HG03135 (cell line): Measurements from ENCODE around the gene NBAS.
A peak's percentile ranks its signal among the peaks of the same experiment; 100 is the strongest.
"Not testable (repeated sequence)": the region's sequence is repeated elsewhere in the genome, so short reads cannot be mapped to it uniquely, and the experiment has no call there.

Experiments
- ATAC-seq: cut with Tn5 transposase; IDR thresholded peaks from one replicate; pipeline ENCODE4 v1.9.1; 2021; ENCODE audit warnings: mild to moderate bottlenecking, moderate library complexity; ENCODE audit not compliant: unreplicated experiment

Gene NBAS

DNA sequence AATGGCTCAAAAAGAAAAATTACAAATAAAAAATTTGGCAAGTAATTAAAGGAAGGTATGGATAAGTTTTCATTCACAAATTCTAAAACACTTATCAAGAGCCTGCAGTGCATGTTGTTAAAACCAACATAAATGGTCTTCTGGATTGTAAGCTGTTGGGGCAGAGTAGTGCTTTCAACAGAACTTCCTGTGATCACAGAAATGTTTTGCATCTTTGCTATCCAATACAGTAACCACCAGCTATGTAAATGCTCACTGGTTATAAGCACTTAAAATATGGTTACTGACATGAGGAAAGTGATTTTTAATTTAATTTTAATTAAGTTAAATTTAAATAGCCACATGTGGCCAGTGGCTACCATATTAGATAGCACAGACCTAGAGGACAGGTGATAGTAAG, 133.1 kb downstream of the NBAS start:
- ATAC-seq: no peak

DNA sequence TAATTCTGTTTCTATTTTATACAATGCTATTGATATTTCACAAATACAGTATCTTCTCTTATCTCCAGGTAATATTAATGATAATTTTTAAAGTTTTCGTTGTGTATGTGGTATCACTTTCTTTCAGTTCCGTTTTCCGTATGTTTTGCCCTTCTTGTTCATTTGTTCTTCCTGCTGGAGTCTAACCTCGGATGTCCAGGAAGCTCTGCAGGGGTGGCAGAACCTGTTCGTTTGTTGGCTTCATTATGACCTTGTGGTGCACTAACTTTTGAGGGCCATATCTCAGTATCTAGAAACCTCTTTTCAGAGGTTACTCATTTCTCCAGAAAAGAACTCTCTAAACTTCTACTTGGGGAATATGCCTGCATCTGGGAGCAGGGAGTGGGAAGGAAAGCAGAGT, 134.5 kb downstream of the NBAS start:
- no peak for ATAC-seq

DNA sequence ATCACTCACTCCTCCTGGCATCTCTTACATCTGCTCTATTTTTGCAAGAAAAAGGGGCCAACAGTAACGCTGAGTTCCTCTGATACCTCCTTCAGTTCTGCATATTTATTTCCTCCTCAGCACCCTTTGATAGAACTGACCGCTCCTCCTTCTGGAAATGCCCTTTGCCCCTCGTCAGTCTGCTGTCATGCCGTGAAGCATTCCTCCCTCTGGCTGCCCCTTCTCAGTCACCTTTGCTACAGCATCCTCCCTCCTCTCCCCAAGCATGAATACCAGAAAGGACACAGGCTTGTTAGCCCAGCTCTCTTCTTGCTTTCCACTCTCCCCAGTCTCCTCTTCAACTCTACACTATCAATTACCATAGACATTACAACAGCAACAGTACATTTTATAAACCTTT, 135.4 kb downstream of the NBAS start:
- no peak for ATAC-seq

DNA sequence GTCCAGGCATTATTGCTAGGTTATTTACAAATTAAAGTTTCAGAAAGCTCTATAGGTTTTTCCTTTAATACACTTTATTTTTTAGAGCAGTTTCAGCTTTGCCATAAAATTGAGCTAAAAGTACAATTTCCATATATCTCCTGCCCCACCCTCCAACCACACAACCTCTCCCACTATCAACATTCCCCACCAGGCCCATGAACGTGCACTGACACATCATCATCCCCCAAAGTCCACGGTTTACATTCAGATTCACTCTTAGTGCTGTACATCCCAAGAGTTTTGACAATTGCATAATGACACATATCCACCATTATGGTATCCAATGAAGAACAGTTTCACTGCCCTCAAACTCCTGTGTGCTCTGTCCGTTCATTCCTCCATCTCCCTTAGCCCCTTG, 139.4 kb downstream of the NBAS start:
- ATAC-seq: no peak

DNA sequence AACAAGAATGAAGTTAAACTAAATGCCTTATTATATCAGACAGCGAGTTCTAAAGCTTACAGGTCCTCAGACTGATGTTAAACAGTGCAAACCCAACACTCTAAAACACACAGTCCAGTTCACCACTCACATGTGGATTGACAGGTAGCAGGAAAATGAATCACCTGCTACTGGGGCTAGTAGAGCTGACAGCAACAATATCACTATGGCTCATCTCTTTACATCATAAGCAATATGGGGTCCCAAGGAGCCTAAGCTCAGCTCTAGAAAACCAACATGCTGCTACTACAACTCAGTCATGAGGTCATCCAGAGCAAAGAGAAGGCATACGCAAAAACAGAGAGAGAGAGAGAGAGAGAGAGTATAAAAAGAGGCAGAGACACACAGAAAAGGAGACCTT, 145.4 kb downstream of the NBAS start:
- no peak for ATAC-seq

DNA sequence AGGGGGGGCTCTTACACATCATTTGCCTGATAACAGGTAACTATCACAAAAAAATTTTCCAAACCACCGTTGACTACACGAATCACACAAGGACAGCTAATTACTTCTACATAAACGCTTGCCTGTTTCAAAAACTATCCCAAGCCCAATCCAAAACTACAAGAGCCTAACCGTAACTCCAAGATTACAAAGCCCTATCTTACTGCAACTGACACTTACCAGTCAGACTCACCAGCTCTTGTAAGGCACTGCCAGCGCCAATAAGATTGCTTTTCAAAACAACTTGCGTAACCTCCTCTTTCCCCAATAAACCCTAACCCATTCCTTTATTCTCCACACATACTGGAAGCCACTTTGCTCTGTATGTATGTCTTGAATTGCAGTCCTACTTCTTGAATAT, 148.4 kb downstream of the NBAS start:
- no peak for ATAC-seq

DNA sequence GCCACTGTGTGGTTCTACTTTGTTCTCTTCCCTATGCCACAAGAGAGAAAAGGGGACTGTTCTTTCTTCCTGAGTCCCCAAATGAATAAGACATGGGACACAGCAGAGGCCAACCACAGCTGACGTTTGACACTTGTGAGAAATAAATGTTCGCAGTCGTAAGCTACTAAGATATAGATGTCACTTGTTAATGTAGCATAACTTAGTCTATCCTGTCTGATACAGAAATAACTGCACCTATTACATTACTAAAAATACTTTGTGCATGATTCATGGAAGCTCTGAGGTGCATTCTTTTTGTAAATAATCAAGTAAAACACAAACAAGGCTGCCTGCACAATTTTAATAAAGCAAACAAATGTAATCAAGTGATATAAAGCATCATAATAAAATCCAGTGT, 148.8 kb downstream of the NBAS start:
- ATAC-seq: no peak

DNA sequence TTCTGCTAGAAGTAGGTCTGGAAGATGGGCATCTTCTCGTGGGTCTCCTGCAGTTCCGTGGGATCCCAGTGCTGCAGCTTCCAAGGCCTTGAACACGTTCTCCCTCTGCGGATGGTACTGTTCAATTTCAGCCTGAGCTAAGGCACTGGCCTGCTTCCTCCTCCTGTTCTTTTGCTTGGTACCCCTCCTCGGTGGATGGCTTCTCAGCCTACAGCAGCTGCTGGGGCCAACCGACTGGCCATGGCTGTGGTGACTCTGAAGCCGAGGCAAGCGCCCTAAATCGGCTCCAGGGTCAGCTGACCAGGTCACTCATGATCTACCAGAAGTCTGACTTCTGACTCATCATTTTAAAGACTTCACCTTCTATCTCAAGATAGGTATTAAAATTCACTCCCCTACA, 150.2 kb downstream of the NBAS start:
- ATAC-seq: no peak

DNA sequence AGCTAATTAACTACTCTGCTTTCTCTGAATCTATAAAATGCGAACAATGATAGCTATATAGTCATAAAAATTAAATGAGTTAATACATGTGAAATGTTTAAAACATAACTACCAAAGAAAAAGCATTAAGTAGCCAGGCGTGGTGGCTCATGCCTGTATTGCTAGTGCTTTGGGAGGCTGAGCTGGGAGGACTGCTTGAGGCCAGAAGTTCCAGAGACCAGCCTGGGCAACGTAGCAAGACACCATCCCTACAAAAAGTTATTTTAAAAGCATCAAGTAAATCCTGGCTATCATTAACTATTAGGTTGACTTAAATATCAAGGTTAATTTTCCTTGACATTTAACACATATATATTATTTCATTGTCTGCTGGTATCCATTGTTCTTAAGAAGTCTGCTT, 152.4 kb downstream of the NBAS start:
- no peak for ATAC-seq

DNA sequence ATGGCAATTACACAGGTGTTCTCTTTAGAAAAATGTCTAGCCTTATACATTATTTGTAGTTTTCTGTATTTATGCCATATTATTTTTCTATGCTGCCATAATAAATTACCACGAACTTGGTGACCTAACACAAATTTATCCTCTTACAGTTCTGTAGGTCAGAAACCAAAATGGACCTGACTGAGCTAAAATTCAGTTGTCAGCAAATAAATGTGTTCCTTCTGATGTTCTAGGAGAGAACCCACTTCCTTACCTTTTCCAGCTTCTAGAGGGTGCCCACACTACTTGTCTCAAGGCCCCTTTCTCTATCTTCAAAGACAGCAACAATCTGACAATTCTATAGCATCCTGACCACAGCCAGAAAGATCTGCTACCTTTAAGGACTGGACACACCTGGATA, 153.5 kb downstream of the NBAS start:
- ATAC-seq: no peak

DNA sequence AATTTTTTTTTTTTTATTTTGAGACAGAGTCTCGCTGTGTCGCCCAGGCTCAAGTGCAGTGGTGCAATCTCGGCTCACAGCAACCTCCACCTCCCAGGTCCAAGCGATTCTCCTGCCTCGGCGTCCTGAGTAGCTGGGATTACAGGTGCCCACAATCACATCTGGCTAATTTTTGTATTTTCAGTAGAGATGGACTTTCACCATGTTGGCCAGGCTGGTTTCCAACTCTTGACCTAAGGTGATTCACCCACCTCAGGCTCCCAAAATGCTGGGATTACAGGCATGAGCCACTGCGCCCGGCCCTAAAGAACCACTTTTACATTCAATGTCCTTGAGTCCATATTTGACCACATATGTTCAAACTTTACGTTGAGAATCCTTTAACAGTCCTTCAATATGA, 156.6 kb downstream of the NBAS start:
- ATAC-seq: not testable (repeated sequence)

DNA sequence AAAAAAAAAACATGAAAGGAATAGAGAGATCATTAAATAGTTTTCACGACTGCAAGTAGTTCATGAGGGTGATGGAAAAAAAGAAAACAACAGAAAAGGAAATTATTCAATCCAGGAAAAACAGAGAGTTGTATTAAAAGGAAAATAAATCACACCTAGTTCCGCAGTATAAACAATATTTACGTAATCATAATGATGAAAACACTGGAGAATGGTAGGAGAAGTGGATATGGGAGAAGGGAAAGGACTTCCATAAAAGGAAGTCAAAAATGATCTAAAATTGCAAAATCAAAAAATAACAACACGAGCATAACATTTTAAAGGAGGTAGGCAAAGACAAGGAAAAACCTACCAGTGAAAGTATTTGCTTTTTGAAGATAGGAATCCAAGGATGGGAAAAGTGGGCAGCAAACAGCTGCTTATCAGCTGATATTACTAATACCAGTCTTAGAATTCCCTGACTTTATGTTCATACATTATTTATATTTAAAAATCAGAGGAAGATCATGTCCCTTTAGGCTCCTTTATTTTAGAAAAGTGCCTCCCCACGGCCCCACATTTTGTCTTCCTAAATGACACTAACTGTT, 160.8 kb downstream of the NBAS start:
- ATAC-seq: no peak

DNA sequence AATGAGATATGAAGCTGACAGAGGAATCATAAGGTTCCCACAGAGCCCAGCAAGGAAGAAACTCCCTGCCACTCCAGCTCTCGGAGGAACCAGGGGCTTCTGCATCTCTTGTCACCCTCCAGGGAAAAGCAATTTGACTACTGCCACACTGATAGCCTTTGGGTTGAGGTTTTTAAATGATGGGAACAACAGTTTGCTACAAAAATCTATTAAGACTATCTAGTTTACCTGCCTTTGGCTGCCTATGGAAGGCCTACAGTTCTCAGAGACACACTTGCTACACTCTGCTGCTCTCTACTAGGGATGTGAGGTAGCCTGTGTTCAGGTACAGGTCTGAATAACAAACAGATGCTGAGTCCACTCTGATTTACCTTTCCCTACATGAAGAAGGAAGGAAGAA, 161.9 kb downstream of the NBAS start:
- no peak for ATAC-seq

DNA sequence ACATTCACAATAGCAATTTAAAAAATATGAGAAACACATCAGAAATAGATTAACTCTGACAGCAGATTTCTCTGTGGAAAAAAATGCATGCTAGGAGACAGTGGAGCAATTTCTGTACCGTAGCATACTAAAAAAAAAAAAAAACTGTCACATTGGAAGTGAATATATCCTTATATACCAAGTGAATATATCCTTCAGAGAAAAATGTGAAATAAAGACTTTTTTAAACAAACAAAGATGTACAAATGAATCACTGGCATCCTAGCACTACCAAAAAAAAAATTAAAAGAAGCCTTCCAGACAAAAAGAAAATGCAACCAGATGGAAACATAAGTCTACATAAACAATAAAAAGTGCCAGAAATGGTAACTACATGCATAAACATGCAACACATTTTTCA, 169.4 kb downstream of the NBAS start:
- no peak for ATAC-seq

DNA sequence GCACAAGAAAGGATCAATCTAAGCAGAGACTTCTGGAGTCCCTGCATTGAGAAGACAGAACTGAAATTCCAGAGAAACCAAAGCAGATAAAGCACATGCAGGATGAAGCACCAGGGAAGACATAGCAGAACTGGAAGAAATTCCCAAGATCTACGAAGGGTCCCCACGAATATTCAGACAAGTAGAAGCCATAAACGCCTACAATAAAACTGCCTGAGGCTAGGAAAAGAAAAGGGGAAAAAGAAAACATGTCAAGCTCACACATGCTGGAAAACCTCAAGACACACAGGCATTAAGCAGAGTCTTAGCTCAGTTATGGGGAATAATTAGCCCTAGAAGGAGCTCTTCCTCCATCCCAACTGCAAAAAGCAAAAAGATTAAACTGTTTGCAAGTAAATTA, 171.2 kb downstream of the NBAS start:
- no peak for ATAC-seq

DNA sequence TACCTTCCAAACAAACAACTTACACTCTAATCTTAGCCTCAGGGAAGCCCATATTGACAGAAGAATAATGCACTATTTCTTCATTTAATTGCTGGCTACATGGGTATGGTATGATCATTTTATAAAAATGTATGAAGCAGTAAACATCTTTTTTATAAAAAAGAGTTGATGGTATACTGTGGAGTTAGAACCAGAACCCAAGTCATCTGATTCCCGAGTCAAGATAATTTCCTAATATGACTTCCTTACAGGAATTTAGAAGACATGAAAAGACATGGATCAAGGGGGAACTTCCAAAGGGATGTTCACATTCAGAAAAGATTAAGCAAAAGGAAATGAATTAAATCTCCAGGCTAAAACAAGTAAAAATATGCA, 171.8 kb downstream of the NBAS start:
- ATAC-seq: no peak

DNA sequence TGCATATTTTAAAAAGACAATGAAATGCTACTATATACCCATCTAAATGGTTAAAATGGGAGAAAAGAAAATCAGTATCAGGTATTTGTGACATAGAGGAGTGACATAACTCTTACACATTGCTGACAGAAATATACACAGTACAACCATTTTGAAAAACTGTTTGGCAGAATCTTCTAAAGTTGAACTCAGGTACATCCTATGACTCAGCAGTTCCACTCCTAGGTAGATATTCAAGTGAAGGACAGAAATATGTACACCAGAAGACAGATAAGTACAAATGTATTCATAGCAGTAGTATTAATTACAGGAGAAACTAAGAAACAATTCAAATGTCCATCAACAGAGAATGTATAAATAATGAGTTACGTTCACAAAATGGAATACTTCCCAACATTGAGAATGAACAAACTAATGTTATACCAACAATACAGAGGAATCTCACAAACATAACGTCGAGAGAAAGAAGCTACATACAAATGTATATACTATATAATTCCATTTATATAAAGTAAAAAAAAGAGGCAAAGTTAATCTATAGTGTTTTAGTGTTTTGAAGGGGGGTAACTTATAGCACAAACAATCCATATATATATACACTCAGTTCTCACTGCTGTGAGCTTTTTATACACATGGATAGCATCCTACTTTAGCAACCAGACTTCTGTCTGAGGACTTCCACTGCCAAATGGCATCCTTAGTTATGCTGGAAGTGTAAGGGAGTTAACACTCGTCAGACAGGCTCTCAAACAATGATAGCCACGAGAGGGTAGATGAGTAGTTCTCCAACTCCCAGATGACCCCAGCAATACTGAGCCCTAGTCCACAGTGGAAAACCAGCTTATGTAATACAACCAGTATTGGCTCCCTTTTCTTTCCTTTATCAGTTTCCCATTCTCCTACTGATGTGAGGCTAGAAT, 172.5 kb downstream of the NBAS start:
- ATAC-seq: no peak

DNA sequence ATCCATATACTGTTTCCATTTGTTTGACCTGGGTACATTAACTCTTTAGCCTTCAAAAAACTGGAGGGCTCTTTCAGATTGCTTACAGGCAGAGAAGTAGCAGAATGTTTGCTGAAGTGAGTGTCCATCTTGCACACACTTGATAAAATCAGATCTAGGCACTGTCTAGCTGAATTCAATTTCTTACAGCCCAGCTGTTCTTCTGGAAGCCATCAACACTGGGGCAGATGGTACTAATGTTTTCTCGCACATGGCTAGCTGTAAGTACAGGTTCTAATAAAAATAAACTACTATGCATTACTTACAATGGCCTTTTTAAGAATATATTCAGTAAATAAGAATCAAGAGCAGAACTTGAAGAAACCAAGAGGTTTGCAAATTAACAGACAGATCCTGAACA, 175.9 kb downstream of the NBAS start:
- ATAC-seq: no peak

DNA sequence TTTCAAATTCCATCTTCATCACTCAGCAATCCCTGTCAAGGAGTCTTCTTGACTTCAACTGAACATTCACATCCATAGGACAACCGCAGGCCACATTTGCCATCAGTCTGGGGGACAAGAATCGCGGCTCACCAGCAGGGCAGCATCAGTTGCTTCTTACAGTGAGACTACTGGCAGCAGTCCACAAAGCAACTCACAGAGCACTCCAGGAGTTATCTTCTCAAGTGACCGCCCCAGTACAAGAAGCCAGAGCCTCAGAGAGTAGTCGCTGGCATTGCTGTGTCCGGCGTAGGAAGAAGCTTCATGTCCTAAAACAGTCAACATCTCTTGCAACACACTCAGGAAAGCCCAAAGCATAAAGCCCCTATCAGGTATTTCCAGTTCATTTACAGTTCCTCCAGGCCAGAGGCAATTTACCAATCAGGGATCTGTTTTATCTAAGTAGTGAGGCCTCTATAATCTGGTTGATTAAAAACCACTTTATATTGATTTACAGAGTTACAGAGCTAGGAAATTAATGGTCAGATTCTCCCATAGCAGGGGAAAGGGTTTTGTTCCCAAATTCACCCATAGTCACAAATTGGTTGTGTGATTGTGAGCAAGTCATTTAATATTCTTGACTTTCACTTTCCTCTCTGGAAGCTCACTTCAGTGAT, 177.3 kb downstream of the NBAS start:
- no peak for ATAC-seq

DNA sequence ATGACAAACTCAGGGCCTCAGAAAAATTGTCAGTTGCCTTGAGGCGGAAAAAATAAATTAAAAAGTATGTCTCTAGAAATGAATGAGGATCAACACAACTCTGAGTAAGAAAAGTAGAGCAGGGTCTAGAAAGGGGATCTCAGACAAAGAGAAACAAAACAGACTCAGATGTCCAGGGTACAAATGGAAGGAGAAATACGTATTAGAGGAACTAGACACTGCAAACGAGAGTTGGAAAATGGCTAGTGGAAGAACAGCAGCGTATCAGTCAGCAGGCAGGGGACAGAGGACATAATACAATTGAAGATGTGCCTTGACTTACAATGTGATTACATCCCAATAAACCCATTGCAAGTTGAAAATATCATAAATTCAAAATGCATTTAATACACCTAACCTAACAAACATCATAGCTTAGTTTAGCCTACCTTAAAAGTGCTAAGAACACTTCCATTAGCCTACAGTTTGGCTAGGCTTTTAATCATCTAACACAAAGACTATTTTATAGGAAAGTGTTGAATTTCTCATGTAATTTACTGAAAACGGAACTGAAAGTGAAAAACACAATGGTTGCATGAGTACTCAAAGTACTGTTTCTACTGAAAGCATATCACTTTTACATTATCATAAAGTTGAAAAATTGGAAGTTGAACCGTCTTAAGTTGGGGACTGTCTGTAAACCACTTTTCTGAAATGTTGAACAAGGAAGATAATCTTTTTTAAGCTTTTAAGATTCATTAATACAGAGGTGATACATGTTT, 182.8 kb downstream of the NBAS start:
- ATAC-seq: peak; percentile 69

DNA sequence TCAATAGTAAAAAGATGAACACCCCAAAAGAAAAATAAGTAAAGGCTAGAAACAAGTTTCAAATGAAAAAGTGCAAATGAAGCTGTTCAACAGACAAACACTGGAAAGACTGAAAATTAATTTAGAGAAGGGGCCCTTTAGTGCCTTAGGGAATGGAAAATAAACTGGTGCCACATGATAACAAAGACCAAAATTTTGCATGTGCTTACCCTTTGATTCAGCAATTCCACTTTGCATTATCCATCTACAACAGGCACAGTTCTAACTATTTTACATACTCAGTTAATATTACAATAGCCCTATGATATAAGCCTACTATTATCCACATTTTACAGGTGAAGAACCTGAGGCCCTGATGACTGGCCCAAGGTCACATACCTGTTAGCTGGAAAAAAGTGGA, 183.9 kb downstream of the NBAS start:
- no peak for ATAC-seq
